HG03060 (cell line): ENCODE results near the gene LENG9.
A peak's percentile ranks its signal among the peaks of the same experiment; 100 is the strongest.
"Not testable (repeated sequence)": the region's sequence is repeated elsewhere in the genome, so short reads cannot be mapped to it uniquely, and the experiment has no call there.

Source experiments
- ATAC-seq: cut with Tn5 transposase; IDR thresholded peaks from one replicate; pipeline ENCODE4 v1.9.1; 2021; ENCODE audit warnings: low read depth, moderate number of reproducible peaks; ENCODE audit not compliant: unreplicated experiment

Gene LENG9

GRCh38 chr19:54480051-54480450, 16.5 kb upstream of the LENG9 start:
- ATAC-seq: no peak

GRCh38 chr19:54478677-54479266, 15.2 kb upstream of the LENG9 start:
- no peak for ATAC-seq

GRCh38 chr19:54477650-54478049, 14.1 kb upstream of the LENG9 start:
- ATAC-seq: no peak

GRCh38 chr19:54475706-54476105, 12.1 kb upstream of the LENG9 start:
- ATAC-seq: no peak

GRCh38 chr19:54473892-54474372, 10.4 kb upstream of the LENG9 start:
- ATAC-seq: no peak

GRCh38 chr19:54473071-54473891, 9.7 kb upstream of the LENG9 start, which contains the start of gene CDC42EP5:
CDC42EP5 (minus strand) TSS chr19:54473296; CDS start chr19:54465547, 7,749 bp downstream.
- ATAC-seq: no peak

- ATAC-seq: no peak
These were observed 7.6 kb upstream of the LENG9 start for GRCh38 chr19:54470991-54471782.

- no peak for ATAC-seq
These were observed 6.8 kb upstream of the LENG9 start for GRCh38 chr19:54470276-54470887.

- ATAC-seq: no peak
These were observed 5.9 kb upstream of the LENG9 start for GRCh38 chr19:54469496-54469934.

GRCh38 chr19:54466110-54466480, 2.5 kb upstream of the LENG9 start:
- not testable (repeated sequence) for ATAC-seq

- no peak for ATAC-seq
These were observed 2.0 kb upstream of the LENG9 start for GRCh38 chr19:54465426-54466109.

GRCh38 chr19:54464630-54465425, 1.2 kb upstream of the LENG9 start:
- peak; percentile 12 for ATAC-seq

GRCh38 chr19:54464044-54464629, 559 bp upstream of the LENG9 start:
- peak; percentile 51 for ATAC-seq

GRCh38 chr19:54462655-54463530, 685 bp downstream of the LENG9 start:
- ATAC-seq: peak; percentile 5

- no peak for ATAC-seq
These were observed 1.4 kb downstream of the LENG9 start for GRCh38 chr19:54462047-54462654.

- ATAC-seq: no peak
These were observed 2.0 kb downstream of the LENG9 start for GRCh38 chr19:54461613-54462012.

- no peak for ATAC-seq
These were observed 2.4 kb downstream of the LENG9 start for GRCh38 chr19:54461210-54461609.
